ENCODE data around the gene NNMT. TPM values are rescaled to one million over a fixed set of nuclear protein-coding genes. Genes with fewer than 3 reads are reported as not detected.

Gene NNMT
- total RNA-seq, 1 donor from 2014 or later, result 0.54 TPM

- Mint-ChIP-seq H3K9me3 (no peaks in the 10 kb centered on the region), H3K27me3 (ENCODE audit: low read depth) (peaks cover 4% of the 10 kb centered on the region), H3K4me1 (no peaks in the 10 kb centered on the region)
These were observed 17.9 kb downstream of the NNMT start for GRCh38 chr11:114314096-114314495.

GRCh38 chr11:114315749-114316368 is 19.7 kb downstream of the NNMT start:
- TF ChIP-seq CTCF (IDR thresholded peaks at IDR 0.05; ENCODE audit: unreplicated experiment), result no peak
- Mint-ChIP-seq H3K27me3 (ENCODE audit: low read depth) (peaks cover 7% of the 10 kb centered on the region), H3K36me3 (no peaks in the 10 kb centered on the region), H3K4me1 (peaks cover 9% of the 10 kb centered on the region), H3K4me3 (no peak overlapping the region), H3K27ac (no peak overlapping the region), H3K9me3 (no peaks in the 10 kb centered on the region)
- DNase-seq (ENCODE audit: low spot score in 2 of 2, unreplicated experiment in 2 of 2), result no peak

More at GRCh38 chr11:114314096-114314495, 17.9 kb downstream of the NNMT start:
- no peak for TF ChIP-seq CTCF (IDR thresholded peaks at IDR 0.05; ENCODE audit: unreplicated experiment)
- Mint-ChIP-seq H3K4me3 (no peak overlapping the region), H3K27ac (no peak overlapping the region), H3K36me3 (no peaks in the 10 kb centered on the region)
- no peak for DNase-seq (ENCODE audit: low spot score in 2 of 2, unreplicated experiment in 2 of 2)

GRCh38 chr11:114316980-114317786 is 21.0 kb downstream of the NNMT start:
- Mint-ChIP-seq H3K27ac (no peak overlapping the region), H3K27me3 (ENCODE audit: low read depth) (peaks cover 7% of the 10 kb centered on the region), H3K4me3 (no peak overlapping the region), H3K9me3 (no peaks in the 10 kb centered on the region), H3K4me1 (peaks cover 9% of the 10 kb centered on the region), H3K36me3 (no peaks in the 10 kb centered on the region)
- DNase-seq (ENCODE audit: low spot score in 2 of 2, unreplicated experiment in 2 of 2), result no peak
- TF ChIP-seq CTCF (IDR thresholded peaks at IDR 0.05; ENCODE audit: unreplicated experiment), result no peak

GRCh38 chr11:114317787-114318137 is 21.6 kb downstream of the NNMT start:
- Mint-ChIP-seq H3K4me1 (peaks cover 9% of the 10 kb centered on the region), H3K27me3 (ENCODE audit: low read depth) (peaks cover 7% of the 10 kb centered on the region), H3K4me3 (no peak overlapping the region), H3K27ac (no peak overlapping the region), H3K36me3 (no peaks in the 10 kb centered on the region), H3K9me3 (no peaks in the 10 kb centered on the region)
- no peak for DNase-seq (ENCODE audit: low spot score in 2 of 2, unreplicated experiment in 2 of 2)
- TF ChIP-seq CTCF (IDR thresholded peaks at IDR 0.05; ENCODE audit: unreplicated experiment), result no peak

- DNase-seq (ENCODE audit: low spot score in 2 of 2, unreplicated experiment in 2 of 2), result no peak
- H3K27me3 Mint-ChIP-seq (ENCODE audit: low read depth), result peaks cover 7% of the 10 kb centered on the region
- H3K9me3 Mint-ChIP-seq, result no peaks in the 10 kb centered on the region
- H3K27ac Mint-ChIP-seq, result no peak overlapping the region
- H3K4me1 Mint-ChIP-seq, result peaks cover 9% of the 10 kb centered on the region
- H3K4me3 Mint-ChIP-seq, result no peak overlapping the region
- no peak for TF ChIP-seq CTCF (IDR thresholded peaks at IDR 0.05; ENCODE audit: unreplicated experiment)
- no peaks in the 10 kb centered on the region for H3K36me3 Mint-ChIP-seq
These were observed 22.2 kb downstream of the NNMT start for GRCh38 chr11:114318361-114318760.
